COR-L47 (cell line): ENCODE results near the gene HSH2D.

Experiments used
- DNase-seq: peaks from one replicate; lab custom pipeline; 2025; lab: John Stamatoyannopoulos, UW

HSH2D gene

DNA sequence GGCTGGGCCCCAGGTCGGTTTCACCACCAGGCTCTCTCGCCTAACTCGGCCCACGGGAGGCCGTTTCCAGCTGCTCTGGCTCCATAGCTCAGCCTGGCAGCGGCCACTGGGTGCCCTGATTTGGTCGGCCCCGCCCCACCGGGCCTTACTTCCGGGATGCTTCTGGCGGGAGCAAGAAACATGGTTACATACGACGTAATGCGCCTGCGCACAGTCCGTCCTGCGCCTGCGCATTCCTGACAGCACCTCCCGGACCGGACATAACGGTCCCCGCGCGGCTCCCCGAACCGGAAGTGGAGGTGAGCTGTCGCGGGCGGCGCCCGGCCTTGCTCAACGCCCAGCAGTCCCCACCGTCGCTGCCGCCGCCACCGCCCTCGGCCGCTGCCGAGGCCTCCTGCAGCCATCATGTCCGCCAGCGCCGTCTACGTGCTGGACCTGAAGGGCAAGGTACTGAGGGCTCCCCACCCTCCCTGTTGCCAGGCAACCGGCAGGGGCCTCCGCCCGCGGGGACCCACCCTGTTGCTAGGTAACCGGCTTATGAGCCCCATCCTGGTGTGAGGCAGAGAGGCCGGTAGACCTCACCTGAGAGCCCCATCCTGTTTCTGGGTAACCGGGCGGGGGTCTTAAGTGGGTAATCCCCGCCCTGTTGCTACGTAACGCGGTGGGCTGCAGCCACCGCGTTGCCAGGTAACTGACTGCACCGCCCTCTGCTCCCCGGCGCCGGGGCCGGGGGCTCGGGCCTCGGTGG lies 54.3 kb downstream of the HSH2D start, which contains the start of gene AP1M1:
Gene AP1M1, plus strand, starts transcription at position 290 of the 748 bp plus-strand sequence. Its CDS starts 116 bp downstream, at position 406.
- DNase-seq: peak; percentile 97

DNA sequence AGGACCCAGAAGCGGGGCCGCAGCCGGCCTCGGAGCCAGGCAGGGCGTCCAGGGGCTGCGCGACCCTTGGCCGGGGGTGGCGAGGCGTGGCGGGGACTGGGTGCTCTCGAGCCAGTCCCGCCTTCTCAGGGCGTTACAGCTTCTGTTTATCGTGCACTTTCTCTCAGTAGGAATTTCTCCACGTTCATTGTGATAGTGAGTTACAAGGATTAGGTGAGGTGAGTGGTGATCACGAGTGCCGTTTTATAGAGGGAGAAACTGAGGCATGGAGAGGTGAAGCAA lies 54.8 kb downstream of the HSH2D start:
- no peak for DNase-seq

DNA sequence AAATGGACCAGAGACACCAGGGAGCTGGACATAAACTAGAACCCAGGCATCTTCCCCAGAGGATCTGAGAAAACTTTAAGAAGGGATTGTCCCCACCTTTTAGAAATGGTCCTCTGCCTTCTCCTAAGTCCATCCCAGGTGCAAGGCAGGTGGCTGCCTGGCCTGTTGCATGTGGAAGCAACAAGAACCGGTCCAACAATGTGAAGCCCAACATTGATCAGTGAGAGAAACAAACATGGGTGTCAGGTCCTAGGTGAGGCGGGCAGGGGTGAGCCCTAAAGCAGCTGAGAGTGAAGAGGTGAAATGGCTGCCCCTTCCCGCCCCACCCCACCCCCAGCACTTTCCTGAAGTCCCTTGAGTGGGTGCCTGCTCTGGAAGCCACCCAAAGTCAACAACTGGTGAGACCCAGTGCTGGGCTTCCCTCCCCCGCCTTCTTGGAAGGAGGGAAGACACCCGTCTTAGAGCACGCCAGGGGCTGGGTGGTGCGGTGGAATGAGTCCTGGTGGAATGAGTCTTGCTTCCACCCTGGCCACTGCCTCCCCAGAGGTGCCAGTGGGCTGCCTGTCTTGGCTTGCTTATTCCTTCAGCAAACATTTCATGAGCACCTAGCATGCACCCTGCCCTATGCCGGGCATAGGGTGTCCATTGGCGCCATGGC lies 55.9 kb downstream of the HSH2D start:
- DNase-seq: no peak

DNA sequence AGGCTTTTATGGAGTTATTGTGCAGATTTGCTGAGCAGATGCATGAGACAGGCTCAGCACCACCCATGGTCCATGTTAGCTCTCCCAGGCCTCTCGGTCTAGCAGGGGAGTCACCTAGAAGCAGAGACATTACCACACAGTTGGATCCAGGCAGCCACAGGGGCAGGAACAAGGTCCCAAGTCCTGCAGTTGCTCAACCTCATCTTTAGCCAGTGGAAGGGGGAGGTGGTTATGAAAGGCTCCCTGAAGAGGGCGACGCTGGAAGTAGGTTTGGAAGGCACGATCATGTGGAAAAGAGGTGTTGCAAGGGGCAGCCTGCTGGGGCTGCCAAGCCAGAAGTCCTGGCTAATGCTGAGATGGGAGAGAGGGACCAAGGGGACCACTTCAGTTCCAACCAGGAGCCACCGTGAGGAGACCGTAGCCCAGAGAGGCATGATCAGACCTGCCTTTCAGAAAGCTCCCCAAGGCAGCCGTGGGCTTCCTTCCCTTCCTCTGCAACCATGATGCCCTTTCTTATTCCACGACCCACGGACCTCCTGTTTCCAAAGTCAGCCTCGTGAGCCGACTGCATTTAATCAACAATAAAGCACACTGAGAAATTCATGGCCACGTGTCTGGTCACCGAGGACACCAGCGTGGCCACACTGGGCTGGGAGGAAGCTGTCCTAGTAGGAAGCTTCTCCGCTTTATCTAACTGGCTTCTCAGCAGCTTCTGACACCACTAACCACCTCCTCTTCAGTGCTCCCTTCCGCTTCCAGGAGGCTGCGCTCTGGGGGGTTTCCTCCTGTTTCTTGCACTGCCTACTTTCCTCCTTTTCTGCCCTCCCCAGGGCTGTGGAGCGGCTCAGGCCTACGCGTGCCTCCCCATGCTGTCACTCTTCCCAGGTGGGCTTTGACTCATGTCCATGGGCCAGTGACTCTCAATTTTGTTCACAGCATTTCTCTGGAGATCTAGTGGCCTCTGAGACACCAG lies 56.8 kb downstream of the HSH2D start:
- no peak for DNase-seq

DNA sequence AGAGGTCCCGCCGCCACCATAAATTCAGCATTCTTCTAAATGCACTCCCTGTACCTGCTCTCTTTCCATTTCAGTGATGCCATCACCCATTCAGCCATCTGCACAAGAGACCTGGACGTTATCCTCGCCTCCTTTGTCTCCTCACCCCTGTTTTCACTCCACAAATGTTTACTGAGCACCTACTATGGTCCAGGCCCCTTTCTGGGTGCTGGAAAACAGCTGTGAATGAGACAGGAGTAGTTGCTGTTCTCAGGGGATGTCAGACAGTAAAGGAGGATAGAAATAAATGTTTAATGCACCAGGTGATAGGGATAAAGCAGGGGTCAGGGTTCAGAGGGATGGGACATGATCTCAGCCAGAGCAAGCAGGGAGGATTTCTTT lies 57.5 kb downstream of the HSH2D start:
- DNase-seq: no peak

DNA sequence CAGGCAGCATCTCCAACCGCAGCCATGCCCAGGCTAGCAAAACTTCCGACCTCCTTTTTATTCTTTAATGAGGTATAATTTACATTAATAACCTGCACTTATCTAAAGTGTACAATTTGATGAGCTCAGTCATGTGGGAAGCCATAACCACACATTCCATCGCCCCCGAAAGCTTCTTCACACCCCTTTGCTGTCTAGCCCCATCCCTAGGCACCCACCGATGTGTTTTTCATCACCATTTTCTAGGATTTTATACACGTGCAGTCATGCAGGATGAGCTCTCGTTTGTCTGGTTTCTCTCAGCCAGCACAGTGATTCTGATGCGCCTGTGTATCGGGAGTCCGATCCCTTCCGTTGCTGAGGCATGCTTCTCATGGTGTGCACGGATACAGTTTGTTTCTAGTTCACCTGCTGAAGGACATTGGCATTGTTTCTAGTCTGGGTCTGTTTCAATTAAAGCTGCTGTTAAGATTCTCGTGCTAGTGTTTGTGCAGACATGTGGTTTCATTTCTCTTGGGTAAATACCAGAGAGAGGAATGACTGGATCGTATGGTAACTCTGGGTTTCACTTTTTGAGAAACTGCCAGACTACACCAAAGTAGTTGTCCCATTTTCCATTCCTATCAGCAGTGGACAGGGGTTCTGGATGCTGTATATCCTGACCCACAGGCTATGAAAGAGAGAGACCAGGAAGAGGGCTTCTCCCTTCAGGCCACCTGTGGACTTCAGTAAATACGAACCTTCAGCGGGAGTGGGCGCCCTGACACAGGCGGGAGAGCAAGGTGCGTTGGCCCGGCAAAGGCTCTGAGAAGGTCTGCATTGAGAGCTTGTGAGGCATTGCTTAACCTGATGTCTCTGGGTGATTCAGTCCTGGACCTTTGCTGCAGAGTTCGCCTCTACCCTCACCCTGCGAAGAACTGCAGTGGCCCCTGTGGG lies 59.1 kb downstream of the HSH2D start:
- DNase-seq: no peak

DNA sequence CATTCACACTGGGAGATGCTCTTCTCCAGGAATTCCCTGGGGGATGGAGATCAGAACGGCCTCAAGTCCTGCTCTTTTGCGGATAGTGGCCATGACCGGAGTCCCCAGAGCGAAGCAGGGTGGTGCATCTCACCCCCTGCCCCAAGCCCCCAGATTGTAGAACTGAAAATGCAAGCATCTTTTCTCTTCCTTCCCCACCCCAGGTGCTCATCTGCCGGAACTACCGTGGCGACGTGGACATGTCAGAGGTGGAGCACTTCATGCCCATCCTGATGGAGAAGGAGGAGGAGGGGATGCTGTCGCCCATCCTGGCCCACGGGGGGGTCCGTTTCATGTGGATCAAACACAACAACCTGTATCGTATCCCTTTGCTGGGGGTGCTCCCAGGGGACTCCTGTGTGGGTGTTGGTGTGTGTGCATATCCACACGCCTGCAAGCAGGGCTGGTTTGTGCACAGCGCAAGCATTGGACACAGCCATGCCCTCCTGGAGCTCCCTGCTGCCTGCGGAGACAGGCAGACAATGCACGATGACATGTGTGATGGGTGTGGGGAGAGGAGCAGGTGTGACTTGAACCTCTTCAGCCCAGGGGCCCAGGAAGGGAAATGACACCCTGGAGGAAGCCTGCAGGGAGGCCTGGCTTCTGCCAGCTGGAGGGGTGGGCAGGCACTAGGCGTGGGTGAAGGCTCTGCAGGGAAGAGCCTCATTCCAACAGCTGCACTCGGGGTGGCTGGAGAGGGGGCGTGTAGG lies 59.9 kb downstream of the HSH2D start:
- DNase-seq: peak; percentile 83

DNA sequence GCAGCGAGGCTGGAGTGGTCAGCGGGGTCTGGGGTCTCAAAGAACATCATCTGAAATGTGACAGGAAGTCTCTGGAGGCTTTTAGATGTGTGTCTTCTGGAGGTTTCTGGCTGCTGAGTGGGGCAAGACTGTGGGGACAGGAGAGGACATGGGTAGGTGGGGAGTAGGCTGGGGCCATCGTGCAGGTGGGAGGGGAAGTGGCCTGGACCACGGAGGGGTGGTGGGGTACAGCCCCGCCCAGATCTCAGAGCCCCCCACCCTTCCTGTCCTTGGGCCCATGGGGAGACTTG lies 60.5 kb downstream of the HSH2D start:
- no peak for DNase-seq

DNA sequence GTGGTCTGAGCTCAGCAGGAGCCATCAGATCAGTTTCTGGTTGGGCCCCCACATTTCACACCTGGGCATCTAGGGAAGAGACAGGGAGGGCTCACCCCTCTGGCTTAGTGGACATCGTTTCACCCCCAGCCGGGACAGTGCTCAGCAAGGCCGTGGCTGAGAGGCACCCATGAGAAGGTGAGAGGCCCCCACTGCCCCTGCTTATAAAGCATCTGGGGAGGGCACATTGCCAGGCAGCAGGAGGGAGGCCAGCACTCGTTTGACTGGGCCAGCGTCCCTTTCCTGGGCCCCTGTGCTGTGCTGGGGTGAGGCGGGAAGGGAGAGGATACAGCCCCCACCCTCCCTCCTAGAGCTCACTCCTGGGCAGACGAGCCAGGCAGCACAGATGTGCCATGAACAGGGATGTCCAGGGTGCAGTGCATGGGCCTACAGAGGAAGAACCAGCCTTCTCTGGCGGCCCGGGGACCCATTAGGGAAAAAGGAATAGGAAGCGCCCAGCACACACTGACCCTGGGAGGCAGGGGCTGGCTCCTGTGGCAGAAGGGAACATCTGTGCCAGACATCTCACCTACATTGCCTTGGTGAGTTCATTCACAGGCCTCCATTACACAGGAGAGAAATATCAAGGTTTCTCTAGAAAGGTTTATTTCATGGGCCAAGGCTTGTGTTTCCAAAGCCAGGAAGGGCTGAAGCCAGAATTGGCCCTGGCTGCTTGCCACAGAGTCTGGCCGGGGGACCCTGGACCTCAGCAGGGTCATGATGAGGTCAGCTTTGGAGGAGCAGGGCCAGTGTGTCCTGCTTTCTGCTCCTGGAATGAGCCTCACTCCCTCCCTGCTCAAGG lies 61.9 kb downstream of the HSH2D start:
- DNase-seq: no peak

DNA sequence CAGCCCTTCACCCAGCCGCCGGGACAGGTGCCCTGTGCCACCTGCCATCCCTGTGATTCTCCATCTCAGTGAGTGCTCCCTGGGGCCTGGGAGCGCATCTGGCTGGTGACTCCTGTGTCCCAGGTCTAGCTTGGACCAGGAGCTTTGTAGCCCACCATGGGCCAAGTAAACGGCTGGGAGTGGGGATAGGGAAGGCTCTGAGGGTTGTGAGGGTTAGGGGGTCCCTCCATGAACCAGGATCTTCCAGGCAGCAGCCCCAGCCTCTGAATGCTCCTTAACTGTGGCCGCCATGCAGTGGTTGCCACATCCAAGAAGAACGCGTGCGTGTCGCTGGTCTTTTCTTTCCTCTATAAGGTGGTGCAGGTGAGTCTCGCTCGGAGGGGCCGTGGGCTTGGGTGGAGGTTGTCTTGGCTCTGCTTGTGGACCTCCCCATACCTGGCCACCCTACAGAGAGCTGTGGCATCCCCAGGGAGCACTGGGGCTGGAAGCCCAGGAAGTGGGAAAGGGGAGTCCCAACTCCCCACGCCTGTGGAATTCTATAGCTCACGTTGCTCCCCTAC lies 62.6 kb downstream of the HSH2D start:
- no peak for DNase-seq

DNA sequence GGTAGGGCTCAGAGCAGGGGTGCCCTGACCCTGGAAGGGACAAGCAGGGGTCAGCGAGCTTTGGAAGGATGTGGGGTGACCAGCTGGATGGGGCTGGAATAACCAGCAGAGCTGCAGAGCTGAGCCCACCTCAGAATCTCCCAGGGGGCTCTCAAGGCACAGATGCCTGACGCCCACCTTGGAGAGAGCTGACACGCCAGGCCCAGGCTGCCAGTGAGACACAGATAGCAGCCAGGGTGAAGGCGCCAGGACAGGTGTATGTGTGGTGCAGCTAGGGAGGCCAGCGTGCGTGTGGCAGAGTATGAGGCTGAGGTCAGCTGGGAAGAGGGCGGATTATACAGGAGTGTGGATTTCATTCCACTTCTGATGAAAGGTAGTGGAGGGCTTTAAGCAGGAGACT lies 63.2 kb downstream of the HSH2D start:
- no peak for DNase-seq

DNA sequence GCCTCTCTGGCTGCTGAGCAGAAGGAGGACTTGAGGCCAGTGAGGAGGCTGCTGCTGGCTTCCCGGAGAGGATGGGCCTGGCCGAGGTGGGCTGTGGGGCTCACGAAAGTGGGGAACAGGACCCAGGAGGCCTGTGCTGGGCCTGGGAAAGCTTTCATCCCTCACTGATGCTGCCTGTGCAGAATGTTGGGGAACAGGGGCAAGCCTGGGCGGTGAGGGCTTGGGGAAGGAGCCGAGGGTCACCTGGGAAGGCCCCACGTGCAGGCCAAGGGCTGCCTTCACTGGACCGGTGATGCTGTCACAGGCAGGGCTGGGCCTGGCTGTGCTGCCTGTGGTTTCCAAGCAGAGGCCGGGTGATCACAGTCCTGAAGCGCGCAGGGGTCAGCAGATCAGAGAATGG lies 63.6 kb downstream of the HSH2D start:
- DNase-seq: no peak

DNA sequence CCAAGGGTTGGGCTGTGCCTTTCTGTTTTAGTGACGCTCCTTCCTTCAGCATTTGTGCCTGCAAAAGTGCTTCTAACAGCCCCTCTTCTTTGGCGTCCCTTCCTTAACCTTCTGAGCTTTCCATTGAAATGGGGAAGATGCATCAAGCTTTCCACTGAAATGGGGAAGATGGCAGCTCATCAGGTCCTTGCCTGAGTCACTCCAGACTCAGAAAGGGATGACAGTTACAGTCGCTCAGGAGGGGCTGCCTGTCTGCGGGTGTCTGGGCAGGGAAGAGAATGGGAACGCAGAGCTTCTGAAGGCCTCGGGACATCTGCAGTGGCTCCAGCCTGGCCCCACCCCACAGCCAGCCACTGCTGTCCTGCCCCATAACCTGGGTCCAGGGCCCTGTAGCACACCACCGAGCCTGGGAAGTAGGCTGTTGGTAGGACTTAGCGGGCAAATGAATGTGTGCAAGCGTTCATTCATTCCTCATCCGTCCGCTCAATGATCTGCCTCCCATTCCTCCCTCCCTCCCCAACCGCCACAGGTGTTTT lies 64.1 kb downstream of the HSH2D start:
- no peak for DNase-seq
